Prostate gland (tissue), 2 donors: ENCODE data around the gene DLX1. TPM values are rescaled to one million over a fixed set of nuclear protein-coding genes. Genes with fewer than 3 reads are reported as not detected.

ENCODE experiments used
- DNase-seq: peaks from one replicate; pipeline ENCODE4 v3.0.0-alpha.2; 2019; ENCODE audit warnings: low spot score
- H3K27ac ChIP-seq, 2 donors: fragments of 200-600 bp; sonication (generic); 2 replicates each; pipeline ENCODE4 v1.5.1; 2017 to 2019
- H3K27me3 ChIP-seq: fragments of 200-600 bp; sonication (generic); replicated peaks from 2 replicates; pipeline ENCODE4 v1.5.1; 2019; ENCODE audit not compliant: insufficient read depth
- H3K36me3 ChIP-seq, 2 donors: fragments of 200-600 bp; sonication (generic); 1 replicate in 1 of 2; 2 replicates in 1 of 2; pipeline versions ENCODE4 v1.5.1 to v1.8.1; 2017 to 2019
- H3K4me1 ChIP-seq: fragments of 200-600 bp; sonication (generic); replicated peaks from 2 replicates; pipeline ENCODE4 v1.5.1; 2019
- H3K4me3 ChIP-seq, 2 donors: fragments of 200-600 bp; sonication (generic); 2 replicates each; pipeline ENCODE4 v1.5.1; 2017 to 2019
- H3K9me3 ChIP-seq: fragments of 200-600 bp; sonication (generic); 2 replicates; pipeline ENCODE4 v1.5.1; 2017
- POLR2A ChIP-seq: fragments of 450-650 bp; IDR thresholded peaks from one replicate; pipeline ENCODE4 v1.6.1; 2016; ENCODE audit warnings: antibody characterized with exemption, mild to moderate bottlenecking
- POLR2AphosphoS5 ChIP-seq: sonication (generic); formaldehyde crosslinking; IDR thresholded peaks from one replicate; pipeline ENCODE4 v1.6.1; 2017; ENCODE audit warnings: antibody characterized with exemption
- WGBS: methylation state at CpG from one replicate; pipeline ENCODE4 v1.1.5; 2018; 5-methylcytosine and 5-hydroxymethylcytosine counted together
- intact Hi-C: fragments of 100-400 bp; cut with DNase I; formaldehyde crosslinking; loops from one replicate; pipeline ENCODE4 v1.14.2; 2022
- total RNA-seq, 2 donors: library from RNA; depleted of rRNA; stranded (reverse); fragments of >200 nt; gene quantifications; one replicate each; pipeline ENCODE4 v1.1.0, GENCODE V29; 2016
- TF ChIP-seq, protein P1 (sequence below), 4 experiments: fragments of 200-600 bp in 2 of 4; fragments of 450-650 bp in 2 of 4; sonication (generic) in 2 of 4; IDR thresholded peaks; 1 replicate in 3 of 4; 2 replicates in 1 of 4; pipeline ENCODE4 v1.5.1; 2016 to 2019; ENCODE audit warnings: antibody characterized with exemption in 4 of 4, mild to moderate bottlenecking in 2 of 4, moderate library complexity in 2 of 4

Gene DLX1
- total RNA-seq, 2 donors from 2014 or later = 1.3 TPM; not detected in 1

DNA sequence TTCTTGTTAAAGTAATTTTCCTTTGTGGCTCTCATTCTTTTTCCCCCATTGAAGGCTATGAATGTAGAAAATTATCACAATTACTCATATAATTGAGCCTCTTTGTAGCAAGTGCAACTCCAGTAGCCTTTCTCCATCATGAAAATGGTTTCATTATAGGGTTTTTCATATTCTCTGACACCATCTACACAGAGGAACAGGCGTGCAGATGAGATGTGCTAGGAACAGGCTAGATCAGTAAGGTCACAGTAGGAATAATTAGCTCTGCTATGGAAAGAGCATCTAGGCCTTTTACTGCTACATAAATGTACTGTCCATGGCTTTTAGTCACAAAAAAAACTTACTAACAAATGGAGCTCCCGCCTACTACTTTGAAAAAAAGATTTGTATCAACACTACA lies 12.6 kb upstream of the DLX1 start:
- DNase-seq = no peak
- H3K27me3 ChIP-seq = no peaks in the 10 kb centered on the region
- H3K36me3 ChIP-seq = no peaks in the 10 kb centered on the region
- H3K27ac ChIP-seq = no peak overlapping the region
- intact Hi-C loops = no loop called here
- TF ChIP-seq, protein P1, sequence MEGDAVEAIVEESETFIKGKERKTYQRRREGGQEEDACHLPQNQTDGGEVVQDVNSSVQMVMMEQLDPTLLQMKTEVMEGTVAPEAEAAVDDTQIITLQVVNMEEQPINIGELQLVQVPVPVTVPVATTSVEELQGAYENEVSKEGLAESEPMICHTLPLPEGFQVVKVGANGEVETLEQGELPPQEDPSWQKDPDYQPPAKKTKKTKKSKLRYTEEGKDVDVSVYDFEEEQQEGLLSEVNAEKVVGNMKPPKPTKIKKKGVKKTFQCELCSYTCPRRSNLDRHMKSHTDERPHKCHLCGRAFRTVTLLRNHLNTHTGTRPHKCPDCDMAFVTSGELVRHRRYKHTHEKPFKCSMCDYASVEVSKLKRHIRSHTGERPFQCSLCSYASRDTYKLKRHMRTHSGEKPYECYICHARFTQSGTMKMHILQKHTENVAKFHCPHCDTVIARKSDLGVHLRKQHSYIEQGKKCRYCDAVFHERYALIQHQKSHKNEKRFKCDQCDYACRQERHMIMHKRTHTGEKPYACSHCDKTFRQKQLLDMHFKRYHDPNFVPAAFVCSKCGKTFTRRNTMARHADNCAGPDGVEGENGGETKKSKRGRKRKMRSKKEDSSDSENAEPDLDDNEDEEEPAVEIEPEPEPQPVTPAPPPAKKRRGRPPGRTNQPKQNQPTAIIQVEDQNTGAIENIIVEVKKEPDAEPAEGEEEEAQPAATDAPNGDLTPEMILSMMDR (IDR thresholded peaks at IDR 0.05) = no peak
- no peak for TF ChIP-seq POLR2A
- no peak for TF ChIP-seq POLR2AphosphoS5
- WGBS = 97% methylated on average over 2 of the region's 2 CpGs
- no peak overlapping the region for H3K4me3 ChIP-seq
- H3K4me1 ChIP-seq = no peaks in the 10 kb centered on the region
- no peaks in the 10 kb centered on the region for H3K9me3 ChIP-seq

DNA sequence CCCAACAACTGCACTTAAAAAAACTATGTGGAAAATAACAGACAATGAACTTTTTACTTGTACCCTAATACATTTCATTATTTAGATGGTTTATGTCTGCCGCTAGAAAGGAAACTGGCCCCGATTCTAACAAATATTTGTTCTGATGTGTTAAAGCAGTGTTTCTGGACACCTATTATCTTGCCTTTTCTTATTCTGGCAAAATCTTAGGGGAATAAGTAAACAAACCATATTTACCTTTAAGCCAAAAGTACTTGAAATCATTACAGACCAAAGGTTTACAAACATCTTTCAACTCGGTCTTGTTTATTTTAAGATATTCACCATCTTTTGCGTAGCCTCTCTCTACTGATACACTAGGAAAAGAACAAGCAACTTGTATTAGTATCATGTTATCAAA lies 11.8 kb upstream of the DLX1 start:
- H3K36me3 ChIP-seq = no peaks in the 10 kb centered on the region
- intact Hi-C loops = no loop called here
- H3K27me3 ChIP-seq = no peaks in the 10 kb centered on the region
- no peak overlapping the region for H3K27ac ChIP-seq
- DNase-seq = no peak
- no peaks in the 10 kb centered on the region for H3K9me3 ChIP-seq
- no peaks in the 10 kb centered on the region for H3K4me1 ChIP-seq
- TF ChIP-seq, protein P1 (IDR thresholded peaks at IDR 0.05) = no peak
- TF ChIP-seq POLR2A (no peak), POLR2AphosphoS5 (no peak)
- WGBS = 99% methylated on average over 4 of the region's 4 CpGs
- no peak overlapping the region for H3K4me3 ChIP-seq

DNA sequence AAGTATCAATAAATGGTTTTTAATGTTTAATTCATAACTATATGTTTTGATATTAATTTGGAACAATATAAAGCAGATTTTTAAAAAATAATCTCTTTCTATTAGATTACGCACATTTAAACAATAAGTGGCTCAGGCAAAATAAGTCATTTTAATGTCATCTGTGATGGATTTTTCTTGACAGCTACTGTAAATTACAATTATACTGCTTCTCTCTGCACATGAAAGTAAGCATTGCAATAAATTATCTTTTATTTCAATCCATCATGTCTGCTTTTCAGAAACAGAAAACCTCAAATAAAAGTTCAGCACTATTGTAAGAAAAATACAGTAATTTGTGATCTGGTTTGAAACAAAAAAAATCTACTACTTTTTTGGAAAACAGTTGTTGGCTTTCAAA lies 11.1 kb upstream of the DLX1 start:
- Histone ChIP-seq H3K9me3 (no peaks in the 10 kb centered on the region), H3K36me3 (no peaks in the 10 kb centered on the region), H3K27me3 (peaks cover 3% of the 10 kb centered on the region), H3K4me3 (no peak overlapping the region), H3K27ac (no peak overlapping the region), H3K4me1 (no peaks in the 10 kb centered on the region)
- DNase-seq = no peak
- WGBS = 96% methylated on average over 1 of the region's 1 CpG
- intact Hi-C loops = no loop called here
- TF ChIP-seq POLR2A (no peak), POLR2AphosphoS5 (no peak)
- TF ChIP-seq, protein P1 (IDR thresholded peaks at IDR 0.05) = no peak

DNA sequence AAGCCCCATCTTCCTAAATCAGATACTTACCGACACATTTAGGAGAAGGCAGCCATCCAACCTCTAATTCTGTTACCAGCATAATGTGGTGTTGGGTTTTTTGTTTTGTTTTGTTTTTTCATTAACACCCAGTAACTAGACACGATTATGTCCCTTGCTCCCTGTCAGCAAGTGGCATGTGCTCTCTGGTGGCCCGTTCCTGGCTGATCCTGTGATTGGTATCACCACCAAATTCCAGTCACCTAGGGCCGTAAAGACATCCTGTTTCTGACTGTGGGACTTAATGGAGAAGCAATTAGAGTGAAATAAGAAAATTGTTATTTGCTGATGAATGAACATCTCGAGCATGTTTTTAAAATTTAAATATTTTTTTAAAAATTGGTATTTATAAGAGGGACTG lies 5.9 kb upstream of the DLX1 start:
- no peak overlapping the region for H3K4me3 ChIP-seq
- H3K9me3 ChIP-seq = no peaks in the 10 kb centered on the region
- DNase-seq = no peak
- intact Hi-C loops = no loop called here
- H3K4me1 ChIP-seq = no peaks in the 10 kb centered on the region
- WGBS = 92% methylated on average over 5 of the region's 5 CpGs
- H3K27ac ChIP-seq = no peak overlapping the region
- TF ChIP-seq, protein P1 (IDR thresholded peaks at IDR 0.05) = no peak
- TF ChIP-seq POLR2AphosphoS5 = no peak
- TF ChIP-seq POLR2A = no peak
- H3K27me3 ChIP-seq = peaks cover 42% of the 10 kb centered on the region
- H3K36me3 ChIP-seq = no peaks in the 10 kb centered on the region

DNA sequence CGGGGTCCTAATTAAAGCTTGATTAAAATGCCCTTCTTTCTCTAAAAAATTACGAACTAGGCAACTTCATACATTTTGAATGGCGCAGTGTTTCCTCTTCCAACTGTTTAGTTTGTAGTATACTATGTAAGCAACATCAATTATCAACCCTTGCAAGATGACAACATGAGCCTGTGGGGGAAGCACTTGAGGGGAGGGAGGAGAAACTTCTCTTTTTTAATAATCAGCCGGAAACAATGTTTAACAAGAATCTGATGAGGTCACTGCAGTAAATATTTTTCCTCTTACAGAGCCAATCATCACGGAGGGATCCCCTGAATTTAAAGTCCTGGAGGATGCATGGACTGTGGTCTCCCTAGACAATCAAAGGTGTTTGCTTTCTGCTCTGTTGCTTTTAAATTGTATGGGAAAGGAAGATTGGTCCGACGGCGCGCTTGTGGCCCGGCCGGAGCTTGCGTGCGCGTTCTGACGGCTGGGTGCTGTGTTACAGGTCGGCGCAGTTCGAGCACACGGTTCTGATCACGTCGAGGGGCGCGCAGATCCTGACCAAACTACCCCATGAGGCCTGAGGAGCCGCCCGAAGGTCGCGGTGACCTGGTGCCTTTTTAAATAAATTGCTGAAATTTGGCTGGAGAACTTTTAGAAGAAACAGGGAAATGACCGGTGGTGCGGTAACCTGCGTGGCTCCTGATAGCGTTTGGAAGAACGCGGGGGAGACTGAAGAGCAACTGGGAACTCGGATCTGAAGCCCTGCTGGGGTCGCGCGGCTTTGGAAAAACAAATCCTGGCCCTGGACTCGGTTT lies 5.3 kb upstream of the DLX1 start:
- peaks cover 5% of the 10 kb centered on the region for H3K4me1 ChIP-seq
- H3K9me3 ChIP-seq = no peaks in the 10 kb centered on the region
- no peak overlapping the region for H3K4me3 ChIP-seq
- no peak overlapping the region for H3K27ac ChIP-seq
- H3K36me3 ChIP-seq = no peaks in the 10 kb centered on the region
- H3K27me3 ChIP-seq = peaks cover 48% of the 10 kb centered on the region
- 58% methylated on average over 38 of the region's 38 CpGs for WGBS
- DNase-seq = no peak
- TF ChIP-seq, protein P1 (IDR thresholded peaks at IDR 0.05) = no peak
- TF ChIP-seq POLR2A = no peak
- TF ChIP-seq POLR2AphosphoS5 = no peak
- intact Hi-C loops = no loop called here
